ELF-1 (cell line): ENCODE data around the gene TEAD2.

Experiments
- DNase-seq: peaks from one replicate; pipeline ENCODE4 v3.0.0-alpha.2; 2016; ENCODE audit warnings: low read depth, low spot score

The TEAD2 gene

DNA sequence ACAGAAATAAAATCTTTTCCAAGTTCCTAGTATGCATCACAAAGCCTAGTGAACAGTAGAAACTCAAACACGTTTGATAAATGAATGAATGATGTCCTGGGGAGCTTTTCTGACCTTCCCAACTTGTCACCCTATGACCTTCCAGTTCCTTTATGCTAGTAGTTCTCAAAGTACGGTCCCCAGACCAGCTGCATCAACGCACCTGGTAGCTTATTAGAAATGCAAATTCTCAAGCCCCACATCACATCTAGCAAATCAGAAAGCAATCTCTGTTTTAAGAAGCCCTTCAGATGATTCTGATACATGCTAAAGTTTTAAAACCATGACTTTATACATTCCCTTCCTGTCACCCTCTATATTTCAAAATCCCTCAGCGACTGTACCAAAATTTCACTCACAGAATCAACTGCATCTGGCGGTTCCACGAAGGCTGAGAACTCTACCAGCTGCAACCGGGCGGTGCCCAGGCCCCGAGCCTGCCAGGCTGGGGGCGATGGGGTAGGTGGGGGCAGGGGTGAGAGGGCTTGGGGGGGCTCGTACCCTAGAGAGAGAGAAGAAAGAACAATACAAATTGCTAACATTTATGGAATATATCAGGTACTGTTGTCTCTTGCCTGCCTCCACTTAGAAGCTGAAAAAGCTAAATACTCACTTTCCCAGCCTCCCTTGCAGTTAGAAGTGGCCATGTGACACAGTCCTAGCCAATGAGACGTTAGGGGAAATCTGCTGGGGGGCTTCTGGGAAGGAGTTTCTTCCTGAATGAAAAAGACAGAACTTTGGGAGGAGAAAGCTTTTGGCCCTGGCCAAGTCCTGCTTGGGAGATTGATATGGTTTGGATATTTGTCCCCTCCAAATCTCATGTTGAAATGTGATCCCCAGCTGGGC is 13.7 kb downstream of the TEAD2 start:
- no peak for DNase-seq

DNA sequence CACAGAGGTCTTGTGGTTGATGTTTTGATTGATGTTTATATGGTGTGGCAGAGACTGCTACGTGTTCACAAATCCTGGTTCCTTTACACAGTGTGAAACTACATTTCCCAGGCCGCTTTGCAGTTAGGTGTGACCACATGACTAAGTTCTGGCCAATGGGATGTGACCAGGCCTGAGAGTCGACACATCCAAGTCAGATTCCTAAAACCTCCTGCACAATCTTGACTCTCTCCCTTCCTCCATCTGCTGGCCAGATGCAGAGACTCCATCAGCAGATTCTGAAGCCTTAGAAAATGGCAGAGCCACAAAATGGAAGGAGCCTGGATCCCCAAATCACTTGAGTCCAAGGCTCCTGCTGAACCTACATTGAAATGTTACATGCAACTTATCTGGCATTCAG is 14.4 kb downstream of the TEAD2 start:
- peak; percentile 76 for DNase-seq

DNA sequence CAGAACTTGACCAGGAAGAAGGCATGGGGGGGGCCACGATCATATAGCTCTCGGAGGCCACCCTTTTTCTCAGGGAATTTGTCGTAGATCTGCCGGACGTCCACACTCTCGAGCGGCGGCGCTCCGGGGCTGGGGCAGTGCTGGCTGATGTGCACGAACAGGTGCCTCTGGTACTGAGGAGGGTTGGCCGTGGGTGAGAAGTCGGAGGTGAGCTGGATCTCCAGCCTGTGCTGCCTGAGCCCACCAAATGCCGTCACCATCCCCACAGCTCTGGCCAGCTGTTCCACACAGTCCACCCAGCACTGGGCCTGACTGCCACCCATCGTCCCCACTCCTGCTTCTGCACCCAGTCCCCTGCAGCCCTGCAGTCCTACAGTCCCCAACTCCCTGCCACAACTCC is 15.0 kb downstream of the TEAD2 start:
- DNase-seq = no peak

DNA sequence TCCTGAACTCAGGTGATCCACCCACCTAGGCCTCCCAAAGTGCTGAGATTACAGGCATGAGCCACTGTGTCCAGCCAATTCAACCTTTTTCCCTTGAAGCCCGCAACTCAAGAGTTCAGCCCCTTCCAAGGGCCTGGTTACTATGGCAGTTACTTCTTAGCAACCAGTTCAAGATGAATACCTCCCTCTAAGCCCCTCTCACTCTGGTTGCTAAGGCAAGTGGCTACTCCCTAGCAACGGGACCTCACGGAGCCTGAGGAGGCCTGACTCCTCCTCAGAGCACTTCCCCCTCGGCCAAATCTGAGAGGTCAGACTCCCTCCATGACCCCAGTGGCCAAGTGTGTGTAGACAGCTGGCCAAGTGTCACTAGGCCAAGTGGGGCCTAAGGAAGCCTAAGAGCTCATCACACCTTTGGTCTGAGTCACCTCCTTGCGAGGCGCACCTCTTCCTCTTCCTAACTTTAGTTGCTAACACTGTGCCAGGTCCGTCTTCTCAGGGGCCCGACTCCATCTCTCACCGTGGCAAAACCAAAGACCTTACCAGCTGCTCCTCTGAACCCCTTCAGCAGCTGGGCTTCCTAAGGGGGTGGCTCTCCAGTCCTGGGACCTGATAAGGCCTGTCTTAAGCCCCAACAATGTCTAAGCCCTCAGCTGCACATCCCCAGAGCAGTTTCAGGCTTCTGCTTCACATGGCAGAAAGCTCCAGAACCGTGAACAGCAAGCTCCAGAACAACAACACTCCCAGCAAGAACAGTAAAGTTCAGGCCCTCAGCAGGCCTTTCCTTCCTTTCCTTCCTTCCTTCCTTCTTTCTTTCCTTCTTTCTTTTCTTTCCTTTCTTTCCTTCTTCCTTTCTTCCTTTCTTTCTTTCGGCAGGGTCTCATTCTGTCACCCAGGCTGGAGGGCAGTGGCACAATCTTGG is 17.5 kb downstream of the TEAD2 start:
- no peak for DNase-seq

DNA sequence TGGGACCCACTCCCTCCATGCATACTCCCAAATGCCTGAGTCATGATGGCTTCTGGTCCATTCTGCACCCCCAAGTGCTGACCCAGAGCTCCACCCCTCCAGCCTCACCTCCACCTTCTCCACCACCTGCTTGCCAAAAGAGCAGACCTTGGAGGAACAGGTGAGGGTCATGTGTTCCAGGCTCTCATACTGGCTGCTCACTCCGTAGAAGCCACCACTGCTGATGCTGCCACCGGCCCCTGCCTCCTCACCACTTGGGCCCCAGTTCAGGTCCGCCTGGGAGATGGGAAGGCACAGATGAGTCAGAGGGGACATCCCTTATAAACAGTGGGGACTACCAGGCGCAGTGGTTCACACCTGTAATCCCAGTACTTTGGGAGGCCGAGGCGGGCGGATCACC is 19.1 kb downstream of the TEAD2 start:
- DNase-seq = no peak

DNA sequence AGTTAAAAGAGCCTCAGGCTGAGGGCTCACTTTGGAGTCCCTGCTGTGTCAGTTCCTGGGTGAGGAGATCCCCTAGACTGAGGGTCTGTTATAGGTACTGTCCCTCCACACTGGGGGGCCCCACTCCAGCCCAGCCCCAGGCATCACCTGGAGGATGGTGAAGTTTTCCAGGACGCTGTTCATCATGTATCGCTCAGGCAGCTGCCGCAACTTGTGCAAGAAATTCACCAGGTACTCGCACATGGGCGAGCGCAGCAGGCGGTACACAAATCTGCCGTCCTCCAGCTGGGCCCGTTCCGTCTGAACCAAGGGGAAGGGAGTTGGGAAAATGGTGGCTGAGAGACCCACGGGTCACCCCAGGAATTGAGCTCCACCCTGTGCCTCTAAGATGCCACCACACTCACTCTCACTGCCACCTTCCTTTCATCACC is 19.9 kb downstream of the TEAD2 start:
- no peak for DNase-seq

DNA sequence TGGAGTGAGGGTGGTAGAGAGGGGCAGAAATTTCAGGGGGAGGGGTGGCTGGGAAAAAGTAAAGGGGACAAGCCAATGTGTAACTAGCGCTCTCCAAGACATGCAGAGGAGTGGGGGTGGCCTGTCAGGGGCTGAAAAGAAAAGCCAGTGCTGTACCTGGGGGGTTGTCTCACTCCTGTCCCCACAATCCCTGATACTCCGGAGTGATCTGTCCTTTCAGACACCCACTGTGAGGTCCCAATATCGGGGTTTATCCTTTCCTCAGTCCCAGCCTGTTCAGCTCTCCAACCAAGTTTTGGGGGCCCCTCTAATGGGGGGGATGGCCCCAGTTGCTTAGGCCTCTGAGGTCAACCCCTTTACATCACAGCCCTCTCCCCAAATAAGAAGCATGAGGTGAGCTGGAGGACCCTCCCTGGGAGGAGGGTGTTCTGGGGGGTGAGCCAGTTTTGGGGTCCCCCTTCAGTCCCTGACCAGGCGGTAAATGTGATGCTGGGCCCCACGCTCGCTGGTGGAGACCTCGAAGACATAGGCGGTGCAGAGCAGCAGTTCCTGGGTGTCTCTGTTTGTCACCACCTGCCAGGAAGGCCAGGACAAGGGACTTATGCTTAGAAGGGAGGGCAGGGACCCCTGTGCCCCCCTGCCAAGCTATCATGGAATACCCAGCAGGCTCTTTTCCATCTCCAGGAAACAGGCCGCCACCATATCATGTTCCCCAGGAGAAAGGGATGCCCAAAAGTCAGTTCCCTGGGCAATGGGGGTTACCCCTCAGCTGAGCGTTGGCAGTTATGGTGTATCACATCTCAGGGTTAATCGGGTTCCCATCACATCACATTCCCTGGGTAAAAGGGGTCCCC is 21.1 kb downstream of the TEAD2 start:
- DNase-seq = no peak

DNA sequence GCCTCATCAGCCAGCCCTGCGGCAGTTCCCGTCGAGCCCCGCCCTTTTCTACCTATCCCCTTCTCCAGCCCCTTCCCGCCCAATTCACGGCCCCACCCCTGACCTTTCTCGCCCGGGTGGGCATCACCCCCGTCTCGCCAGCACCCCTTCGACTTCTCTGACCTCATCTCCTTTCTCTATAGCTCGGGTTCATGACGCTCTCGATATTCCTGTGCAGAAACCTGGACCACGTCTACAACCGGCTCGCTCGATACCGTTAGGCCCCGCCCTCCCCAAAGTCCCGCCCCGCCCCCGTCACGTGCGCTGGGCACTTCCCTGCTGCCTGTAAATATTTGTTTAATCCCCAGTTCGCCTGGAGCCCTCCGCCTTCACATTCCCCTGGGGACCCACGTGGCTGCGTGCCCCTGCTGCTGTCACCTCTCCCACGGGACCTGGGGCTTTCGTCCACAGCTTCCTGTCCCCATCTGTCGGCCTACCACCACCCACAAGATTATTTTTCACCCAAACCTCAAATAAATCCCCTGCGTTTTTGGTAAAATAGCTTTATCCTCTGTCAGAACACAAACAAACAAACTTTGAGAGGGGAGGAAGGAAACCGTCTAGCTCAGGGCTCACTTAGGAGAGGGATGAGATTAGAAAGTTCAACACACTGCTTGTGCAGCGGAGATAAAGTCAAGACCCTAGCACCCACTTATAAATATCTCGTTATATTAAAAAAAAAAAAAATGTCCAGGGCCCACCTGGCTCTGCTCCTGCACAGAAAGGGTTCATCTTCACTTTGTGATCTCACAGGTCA is 21.9 kb downstream of the TEAD2 start:
- peak; percentile 88 for DNase-seq

DNA sequence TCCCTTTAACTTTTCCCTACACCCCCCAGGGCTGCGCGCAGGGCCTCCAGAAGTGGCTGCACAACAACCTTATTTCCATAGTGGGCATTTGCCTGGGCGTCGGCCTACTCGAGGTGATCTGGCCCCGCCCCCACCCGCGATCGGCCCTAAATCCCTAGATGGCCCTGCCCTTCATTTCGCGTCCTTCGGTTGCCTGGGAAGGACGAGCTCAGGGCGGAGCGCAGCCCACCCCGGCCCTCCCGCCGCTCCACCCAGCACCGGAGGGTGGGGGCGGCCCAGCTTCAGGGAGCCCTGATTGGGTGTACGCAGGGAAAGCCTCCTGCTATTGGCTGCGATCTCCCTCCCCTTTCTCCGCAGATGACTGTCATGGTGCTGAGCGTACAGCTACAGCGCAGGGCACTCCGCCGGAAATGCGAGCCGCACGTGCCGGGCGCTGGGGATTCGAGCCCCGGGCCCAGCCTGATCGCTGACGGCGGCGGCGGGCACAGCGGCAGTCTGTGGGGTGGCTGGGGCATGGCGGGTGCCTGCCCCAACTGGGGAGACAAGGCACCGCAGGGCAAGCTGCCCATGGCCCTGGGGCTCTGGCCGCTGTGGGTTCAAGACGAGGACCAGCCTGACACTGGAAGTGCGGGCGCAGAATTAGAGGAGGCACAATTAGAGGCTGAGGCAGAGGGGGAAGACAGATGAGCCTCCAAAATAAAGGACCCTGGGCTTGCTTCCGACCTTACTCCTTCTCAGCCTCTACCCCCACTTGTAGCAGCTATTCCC is 22.7 kb downstream of the TEAD2 start:
- peak; percentile 98 for DNase-seq

DNA sequence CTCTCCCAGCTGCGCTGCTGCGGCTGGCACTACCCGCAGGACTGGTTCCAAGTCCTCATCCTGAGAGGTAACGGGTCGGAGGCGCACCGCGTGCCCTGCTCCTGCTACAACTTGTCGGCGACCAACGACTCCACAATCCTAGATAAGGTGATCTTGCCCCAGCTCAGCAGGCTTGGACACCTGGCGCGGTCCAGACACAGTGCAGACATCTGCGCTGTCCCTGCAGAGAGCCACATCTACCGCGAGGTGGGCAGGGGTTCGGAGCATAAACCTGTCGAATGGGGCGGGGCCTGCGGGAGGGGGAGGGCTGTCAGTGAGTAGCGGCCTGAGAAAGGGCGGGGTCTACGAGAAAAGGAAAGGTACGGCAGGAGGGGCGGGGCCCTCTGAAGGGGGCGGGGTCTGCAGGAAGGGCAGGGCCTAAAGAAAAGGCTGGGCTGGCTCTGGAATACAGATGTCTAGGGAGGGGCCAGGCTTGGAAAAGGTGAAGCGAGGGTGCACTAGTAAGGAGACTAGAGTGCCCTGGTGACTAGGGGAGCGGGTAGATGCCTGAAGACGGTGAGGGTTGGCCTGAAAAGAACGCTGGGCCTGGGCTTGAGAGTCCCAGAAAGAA is 23.4 kb downstream of the TEAD2 start:
- DNase-seq = peak; percentile 95

DNA sequence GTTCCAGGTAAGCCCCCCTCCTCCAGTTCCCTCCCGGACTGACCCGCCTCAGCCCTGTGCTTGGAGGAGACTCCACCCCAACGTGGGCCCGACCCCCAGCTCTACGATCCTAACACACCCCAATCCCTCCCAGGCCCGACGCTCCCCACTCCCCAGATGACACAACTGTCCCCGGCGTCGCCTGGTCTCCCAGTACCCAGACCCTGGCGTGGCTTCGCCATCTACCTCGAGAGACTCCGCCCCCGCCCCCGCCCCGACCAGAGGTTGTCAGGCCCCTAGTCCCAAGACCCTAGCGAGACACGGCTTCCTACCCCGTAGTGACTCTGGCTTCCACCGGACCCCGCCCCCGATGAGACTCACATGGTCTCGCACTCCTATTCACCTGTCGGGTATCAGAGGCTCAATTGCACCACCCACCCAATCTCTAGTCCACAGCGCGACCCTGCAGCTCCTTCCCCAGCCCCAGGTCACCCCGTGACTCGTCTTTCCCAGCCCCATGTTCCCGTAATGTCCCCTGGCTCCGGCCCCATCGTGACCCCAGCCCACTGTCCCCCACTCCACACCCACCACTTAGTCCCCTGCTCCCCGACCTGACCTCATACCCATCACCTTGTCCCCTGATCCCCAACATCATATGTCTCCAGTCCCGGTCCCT is 24.1 kb downstream of the TEAD2 start:
- peak; percentile 42 for DNase-seq

DNA sequence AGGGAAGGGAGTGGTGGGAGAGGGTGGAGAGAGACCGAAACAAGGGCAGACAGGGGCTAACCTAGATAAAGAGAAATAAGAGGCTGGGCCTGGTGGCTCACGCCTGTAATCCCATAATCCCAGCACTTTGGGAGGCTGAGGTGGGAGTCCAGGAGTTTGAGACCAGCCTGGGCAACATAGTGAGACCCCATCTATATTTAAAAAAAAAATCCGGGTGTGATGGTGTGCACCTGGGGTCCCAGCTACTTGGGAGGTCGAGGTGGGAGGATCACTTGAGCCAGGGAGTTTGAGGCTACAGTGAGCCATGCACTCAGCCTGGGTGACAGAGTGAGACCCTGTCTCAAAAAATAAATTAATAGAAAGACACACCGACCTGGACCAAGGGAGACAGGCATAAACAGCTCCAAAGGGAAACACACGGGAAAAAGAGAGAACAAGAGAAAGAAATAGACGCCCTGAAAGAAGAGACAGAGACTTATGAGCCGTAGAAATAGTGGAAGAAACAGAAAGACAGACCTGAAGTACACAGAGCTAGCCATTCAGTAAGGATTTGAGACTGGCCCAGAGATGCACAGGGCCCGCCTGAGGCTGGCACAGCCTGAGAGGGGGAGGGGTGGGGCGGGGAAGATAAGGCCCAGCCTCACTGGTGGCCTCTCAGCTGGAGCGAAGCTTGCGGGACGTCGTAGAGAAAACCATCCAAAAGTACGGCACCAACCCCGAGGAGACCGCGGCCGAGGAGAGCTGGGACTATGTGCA is 24.8 kb downstream of the TEAD2 start:
- DNase-seq = no peak

DNA sequence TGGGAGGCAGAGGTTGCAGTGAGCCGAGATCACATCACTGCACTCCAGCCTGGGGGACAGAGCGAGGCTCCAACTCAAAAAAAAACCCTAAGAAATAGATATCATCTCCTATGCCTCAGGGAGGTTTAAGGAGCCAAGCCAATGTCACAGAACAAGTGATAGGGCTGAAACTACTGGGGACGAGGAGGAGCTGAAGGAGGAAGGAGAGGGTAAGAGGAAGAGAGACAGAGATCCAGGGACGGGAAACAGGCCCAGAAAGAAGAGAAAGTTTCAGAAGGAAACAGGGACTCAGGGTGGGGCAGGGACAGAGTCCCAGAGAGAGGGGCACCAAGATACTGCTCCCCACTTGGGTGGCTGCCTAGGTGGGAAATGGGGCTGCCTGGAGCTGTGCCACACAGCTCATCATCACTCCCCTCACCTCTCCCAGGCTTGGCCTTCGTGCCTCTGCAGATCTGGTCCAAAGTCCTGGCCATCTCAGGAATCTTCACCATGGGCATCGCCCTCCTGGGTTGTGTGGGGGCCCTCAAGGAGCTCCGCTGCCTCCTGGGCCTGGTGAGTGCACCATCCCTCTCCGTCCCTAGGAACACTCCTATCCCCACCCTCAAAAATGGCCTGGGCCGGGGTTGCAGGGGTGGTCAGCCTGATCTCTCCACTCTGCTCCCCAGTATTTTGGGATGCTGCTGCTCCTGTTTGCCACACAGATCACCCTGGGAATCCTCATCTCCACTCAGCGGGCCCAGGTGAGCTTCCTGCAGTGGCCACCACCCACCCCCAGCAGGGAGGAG is 25.5 kb downstream of the TEAD2 start:
- DNase-seq = no peak

DNA sequence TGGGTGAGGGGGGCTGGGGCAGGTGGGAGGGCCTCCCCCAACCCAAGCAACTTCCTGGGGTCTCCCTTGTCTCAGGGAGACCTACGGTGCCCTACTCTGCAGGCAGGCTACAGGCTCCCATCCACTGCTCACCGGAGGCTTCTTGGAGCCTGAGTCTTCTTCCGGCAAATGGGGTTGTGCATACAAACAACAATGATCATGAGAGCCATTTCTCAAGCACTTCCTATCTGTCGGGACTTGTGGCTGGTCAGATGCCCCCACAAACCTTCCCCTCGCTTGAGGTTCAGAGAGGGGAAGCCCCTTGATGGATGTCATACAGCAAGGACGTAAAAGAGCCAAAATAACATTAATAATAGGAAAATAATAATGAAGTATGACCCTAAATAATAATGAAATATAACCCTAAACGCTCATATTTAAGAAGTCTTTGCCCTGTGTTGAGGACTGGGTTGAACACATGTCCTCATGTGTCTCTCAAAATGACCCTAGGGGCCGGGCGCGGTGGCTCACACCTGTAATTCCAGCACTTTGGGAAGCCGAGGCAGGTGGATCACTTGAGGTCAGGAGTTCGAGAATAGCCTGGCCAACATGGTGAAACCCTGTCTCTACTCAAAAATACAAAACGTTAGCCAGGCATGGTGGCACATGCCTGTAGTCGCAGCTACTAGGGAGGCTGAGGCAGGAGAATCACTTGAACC is 26.3 kb downstream of the TEAD2 start:
- DNase-seq = no peak

DNA sequence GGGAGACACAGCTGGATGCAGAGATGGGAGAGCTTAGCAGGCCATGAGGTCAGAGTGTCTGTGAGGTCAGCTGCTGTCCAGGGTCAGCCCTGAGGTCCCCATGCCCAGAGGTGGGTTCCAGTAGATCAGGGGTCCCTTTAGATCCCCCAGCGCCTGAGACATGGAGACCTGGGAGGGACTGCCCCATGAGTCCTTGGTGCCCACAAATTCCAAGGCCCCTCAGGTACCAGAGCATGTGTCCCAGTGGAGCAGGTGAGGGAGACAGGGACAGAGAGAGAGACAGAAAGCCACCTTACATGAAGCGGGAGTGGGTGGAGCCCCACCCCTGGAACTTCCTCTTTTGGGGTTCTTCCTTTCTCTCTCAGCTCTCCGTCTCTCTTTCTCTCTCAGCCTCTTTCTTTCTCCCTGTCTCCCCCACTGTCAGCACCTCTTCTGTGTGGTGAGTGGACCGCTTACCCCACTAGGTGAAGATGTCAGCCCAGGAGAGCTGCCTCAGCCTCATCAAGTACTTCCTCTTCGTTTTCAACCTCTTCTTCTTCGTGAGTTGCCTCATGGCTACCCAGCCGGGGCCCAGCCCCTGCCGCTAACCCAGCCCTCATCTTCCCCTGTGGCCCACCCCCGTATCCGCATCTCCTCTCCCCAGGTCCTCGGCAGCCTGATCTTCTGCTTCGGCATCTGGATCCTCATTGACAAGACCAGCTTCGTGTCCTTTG is 27.0 kb downstream of the TEAD2 start, which contains the start of gene CD37:
CD37 (plus strand) TSS at position 336 of the 713 bp plus-strand sequence; CDS start at position 471, 135 bp downstream.
- DNase-seq = no peak

DNA sequence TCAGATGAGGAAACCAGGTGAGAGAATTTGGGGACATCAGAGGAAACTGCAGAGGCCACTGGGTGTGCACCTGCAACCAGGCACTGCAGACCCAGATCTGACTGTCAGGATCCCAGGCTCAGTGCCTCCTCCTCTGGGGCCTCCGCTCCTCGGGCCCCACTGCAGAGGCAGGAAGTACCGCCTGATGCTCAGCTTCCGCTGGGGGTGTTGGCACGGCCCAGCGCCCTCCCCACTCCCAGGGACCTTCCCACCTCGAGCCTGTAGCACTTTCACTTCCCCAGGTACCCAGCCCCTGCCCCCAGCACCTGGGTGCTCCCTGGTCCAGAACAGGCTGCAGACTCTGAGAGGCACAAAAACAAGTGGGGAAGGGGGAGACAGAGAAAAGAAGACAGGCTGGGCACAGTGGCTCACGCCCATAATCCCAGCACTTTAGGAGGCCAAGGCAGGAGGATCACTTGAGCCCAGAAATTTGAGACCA is 28.4 kb downstream of the TEAD2 start:
- no peak for DNase-seq
